ENCODE results near the gene CSAG1. TPM values are rescaled to one million over a fixed set of nuclear protein-coding genes. Genes with fewer than 3 reads are reported as not detected.
"Not testable (repeated sequence)": the region's sequence is repeated elsewhere in the genome, so short reads cannot be mapped to it uniquely, and the experiment has no call there.

Gene CSAG1
- total and polyA plus RNA-seq, 3 experiments from 2014 or later, result not detected

GRCh38 chrX:152738560-152738959 lies 5.0 kb upstream of the CSAG1 start:
- Mint-ChIP-seq H3K9me3 (no peaks in the 10 kb centered on the region), H3K4me3 (no peak overlapping the region), H3K4me1 (no peaks in the 10 kb centered on the region), H3K36me3 (no peaks in the 10 kb centered on the region), H3K27me3 (peaks cover 0 to 14% of the 10 kb centered on the region in 2 donors), H3K27ac (no peak overlapping the region)
- Histone ChIP-seq H3K36me3 (ENCODE audit: insufficient read depth, low read length) (no peaks in the 10 kb centered on the region), H3K9me3 (ENCODE audit: low read length) (no peaks in the 10 kb centered on the region), H3K4me1 (ENCODE audit: insufficient read depth, low read length) (no peaks in the 10 kb centered on the region), H3K4me3 (ENCODE audit: low read length) (no peak overlapping the region), H3K27me3 (ENCODE audit: insufficient read depth, low read length, poor library complexity, severe bottlenecking) (no peaks in the 10 kb centered on the region), H3K27ac (ENCODE audit: low read depth, low read length) (no peak overlapping the region)
- DNase-seq, result no peak
- ChIA-PET CTCF (no interaction called here), POLR2A (no interaction called here)

- POLR2A ChIA-PET, result not testable (repeated sequence)
These were observed 3.0 kb upstream of the CSAG1 start for GRCh38 chrX:152736528-152736927.

GRCh38 chrX:152735860-152736511 lies 2.5 kb upstream of the CSAG1 start:
- no peak for DNase-seq
- Mint-ChIP-seq H3K36me3 (no peaks in the 10 kb centered on the region), H3K27ac (no peak overlapping the region), H3K4me1 (no peaks in the 10 kb centered on the region), H3K4me3 (no peak overlapping the region), H3K9me3 (no peaks in the 10 kb centered on the region), H3K27me3 (peaks cover 0 to 5% of the 10 kb centered on the region in 2 donors)
- CTCF ChIA-PET, result no interaction called here
- H3K4me1 ChIP-seq (ENCODE audit: insufficient read depth, low read length), result no peaks in the 10 kb centered on the region
- H3K4me3 ChIP-seq (ENCODE audit: low read length), result no peak overlapping the region
- no peaks in the 10 kb centered on the region for H3K9me3 ChIP-seq (ENCODE audit: low read length)
- H3K27ac ChIP-seq (ENCODE audit: low read depth, low read length), result no peak overlapping the region
- H3K27me3 ChIP-seq (ENCODE audit: insufficient read depth, low read length, poor library complexity, severe bottlenecking), result no peaks in the 10 kb centered on the region
- H3K36me3 ChIP-seq (ENCODE audit: insufficient read depth, low read length), result no peaks in the 10 kb centered on the region
- POLR2A ChIA-PET, result no interaction called here

More at GRCh38 chrX:152736528-152736927, 3.0 kb upstream of the CSAG1 start:
- H3K4me1 Mint-ChIP-seq; H3K27me3 ChIP-seq (ENCODE audit: insufficient read depth, low read length, poor library complexity, severe bottlenecking); H3K36me3 ChIP-seq (ENCODE audit: insufficient read depth, low read length); H3K27me3 Mint-ChIP-seq; H3K4me3 Mint-ChIP-seq; H3K27ac ChIP-seq (ENCODE audit: low read depth, low read length); H3K36me3 Mint-ChIP-seq; DNase-seq; H3K4me1 ChIP-seq (ENCODE audit: insufficient read depth, low read length); H3K9me3 ChIP-seq (ENCODE audit: low read length); H3K9me3 Mint-ChIP-seq; H3K27ac Mint-ChIP-seq; CTCF ChIA-PET; H3K4me3 ChIP-seq (ENCODE audit: low read length): not testable (repeated sequence)

- Mint-ChIP-seq H3K4me3 (no peak overlapping the region), H3K36me3 (no peaks in the 10 kb centered on the region), H3K27ac (no peak overlapping the region)
These were observed 1.6 kb upstream of the CSAG1 start for GRCh38 chrX:152735101-152735500.

GRCh38 chrX:152734143-152734858 lies 780 bp upstream of the CSAG1 start:
- not testable (repeated sequence) for H3K27me3 Mint-ChIP-seq

More at GRCh38 chrX:152735101-152735500, 1.6 kb upstream of the CSAG1 start:
- no peaks in the 10 kb centered on the region for H3K27me3 ChIP-seq (ENCODE audit: insufficient read depth, low read length, poor library complexity, severe bottlenecking)
- no peak overlapping the region for H3K27ac ChIP-seq (ENCODE audit: low read depth, low read length)
- no peaks in the 10 kb centered on the region for H3K36me3 ChIP-seq (ENCODE audit: insufficient read depth, low read length)
- ChIA-PET POLR2A (no interaction called here), CTCF (no interaction called here)
- H3K4me1 ChIP-seq (ENCODE audit: insufficient read depth, low read length), result no peaks in the 10 kb centered on the region
- no peaks in the 10 kb centered on the region for H3K4me1 Mint-ChIP-seq
- H3K4me3 ChIP-seq (ENCODE audit: low read length), result no peak overlapping the region
- H3K9me3 ChIP-seq (ENCODE audit: low read length), result no peaks in the 10 kb centered on the region
- H3K9me3 Mint-ChIP-seq, result no peaks in the 10 kb centered on the region
- no peaks in the 10 kb centered on the region for H3K27me3 Mint-ChIP-seq
- DNase-seq, result no peak

GRCh38 chrX:152725409-152725808 lies 8.1 kb downstream of the CSAG1 start:
- H3K36me3 Mint-ChIP-seq, result no peaks in the 10 kb centered on the region
- Histone ChIP-seq H3K9me3 (ENCODE audit: low read length) (no peaks in the 10 kb centered on the region), H3K4me1 (ENCODE audit: insufficient read depth, low read length) (no peaks in the 10 kb centered on the region), H3K27me3 (ENCODE audit: insufficient read depth, low read length, poor library complexity, severe bottlenecking) (no peaks in the 10 kb centered on the region), H3K4me3 (ENCODE audit: low read length) (no peak overlapping the region), H3K36me3 (ENCODE audit: insufficient read depth, low read length) (no peaks in the 10 kb centered on the region), H3K27ac (ENCODE audit: low read depth, low read length) (no peak overlapping the region)
- H3K4me3 Mint-ChIP-seq, result no peak overlapping the region
- CTCF ChIA-PET, result no interaction called here
- POLR2A ChIA-PET, result no interaction called here
- no peaks in the 10 kb centered on the region for H3K4me1 Mint-ChIP-seq
- peaks cover 0 to 2% (median 0%) of the 10 kb centered on the region in 5 donors for H3K9me3 Mint-ChIP-seq
- no peak for DNase-seq
- H3K27ac Mint-ChIP-seq, result no peak overlapping the region
- peaks cover 1 to 7% of the 10 kb centered on the region in 2 donors for H3K27me3 Mint-ChIP-seq

More at GRCh38 chrX:152734143-152734858, 780 bp upstream of the CSAG1 start:
- H3K27ac Mint-ChIP-seq; CTCF ChIA-PET; H3K9me3 ChIP-seq (ENCODE audit: low read length); H3K36me3 ChIP-seq (ENCODE audit: insufficient read depth, low read length); H3K4me3 Mint-ChIP-seq; H3K4me3 ChIP-seq (ENCODE audit: low read length); H3K4me1 ChIP-seq (ENCODE audit: insufficient read depth, low read length); DNase-seq; H3K4me1 Mint-ChIP-seq; H3K9me3 Mint-ChIP-seq; H3K36me3 Mint-ChIP-seq; POLR2A ChIA-PET; H3K27me3 ChIP-seq (ENCODE audit: insufficient read depth, low read length, poor library complexity, severe bottlenecking): not testable (repeated sequence)
- peak overlapping the region; percentile 31 for H3K27ac ChIP-seq (ENCODE audit: low read depth, low read length)

GRCh38 chrX:152713815-152714787 lies 19.4 kb downstream of the CSAG1 start, which contains the start of gene MAGEA2B:
Gene MAGEA2B, plus strand, starts transcription at chrX:152714628. Its CDS starts 2,479 bp downstream, at chrX:152717107.
- H3K9me3 ChIP-seq (ENCODE audit: low read length); H3K27ac Mint-ChIP-seq; H3K4me3 Mint-ChIP-seq; H3K36me3 ChIP-seq (ENCODE audit: insufficient read depth, low read length); H3K4me1 Mint-ChIP-seq; H3K4me1 ChIP-seq (ENCODE audit: insufficient read depth, low read length); CTCF ChIA-PET; H3K9me3 Mint-ChIP-seq; H3K27ac ChIP-seq (ENCODE audit: low read depth, low read length); H3K27me3 Mint-ChIP-seq; H3K27me3 ChIP-seq (ENCODE audit: insufficient read depth, low read length, poor library complexity, severe bottlenecking); H3K4me3 ChIP-seq (ENCODE audit: low read length); H3K36me3 Mint-ChIP-seq; DNase-seq; POLR2A ChIA-PET: not testable (repeated sequence)

- H3K4me3 Mint-ChIP-seq; H3K4me3 ChIP-seq (ENCODE audit: low read length); H3K4me1 ChIP-seq (ENCODE audit: insufficient read depth, low read length); H3K36me3 Mint-ChIP-seq; DNase-seq; H3K27me3 ChIP-seq (ENCODE audit: insufficient read depth, low read length, poor library complexity, severe bottlenecking); H3K4me1 Mint-ChIP-seq; CTCF ChIA-PET; H3K27ac ChIP-seq (ENCODE audit: low read depth, low read length); H3K36me3 ChIP-seq (ENCODE audit: insufficient read depth, low read length); H3K9me3 Mint-ChIP-seq; H3K27me3 Mint-ChIP-seq; POLR2A ChIA-PET; H3K27ac Mint-ChIP-seq; H3K9me3 ChIP-seq (ENCODE audit: low read length): not testable (repeated sequence)
These were observed 20.3 kb downstream of the CSAG1 start for GRCh38 chrX:152713195-152713594.

All from CD8-positive, alpha-beta memory T cell (primary cell).